IMR-90 (cell line): ENCODE data around the gene ZBTB44. TPM values are rescaled to one million over a fixed set of nuclear protein-coding genes. Genes with fewer than 3 reads are reported as not detected.

ENCODE experiments used
- ATAC-seq: fragments of 200-7000 bp; cut with Tn5 transposase; 2 replicates; pipeline ENCODE4 v1.9.1; 2020; ENCODE audit warnings: low read depth, mild to moderate bottlenecking, moderate library complexity
- BruUV-seq: library from RNA; stranded (reverse); fragments of 400-500 nt; replicated peaks from 2 replicates; lab custom pipeline; 2021; lab: Mats Ljungman, UMichigan
- CTCF ChIA-PET: fragments of 300-600 bp; formaldehyde crosslinking; extraction: SDS; loops from one replicate; lab custom pipeline; 2021; ENCODE audit warnings: antibody characterized with exemption; lab: Yijun Ruan, JAX
- POLR2A ChIA-PET: fragments of 300-600 bp; sonication (Branson Sonifier 250); formaldehyde crosslinking; loops from one replicate; lab custom pipeline; 2022; ENCODE audit warnings: antibody characterized with exemption; ENCODE audit not compliant: unreplicated experiment; lab: Charles Lee
- DNase-seq: peaks from one replicate; pipeline ENCODE4 v3.0.0; 2013
- H2AFZ ChIP-seq: replicated peaks from 2 replicates; pipeline ENCODE3; 2013; ENCODE audit warnings: low read length, mild to moderate bottlenecking; ENCODE audit not compliant: poor library complexity
- H2AK5ac ChIP-seq: 2 replicates; pipeline ENCODE4 v1.6.1; 2013; ENCODE audit warnings: low read depth, low read length, inconsistent platforms
- H2AK9ac ChIP-seq: replicated peaks from 2 replicates; pipeline ENCODE3; 2013; ENCODE audit warnings: mild to moderate bottlenecking, low read depth, low read length, moderate library complexity; ENCODE audit not compliant: poor library complexity
- H2BK120ac ChIP-seq: 2 replicates; pipeline ENCODE4 v1.6.1; 2013; ENCODE audit warnings: low read depth, low read length, inconsistent platforms
- H2BK15ac ChIP-seq: 3 replicates; pipeline ENCODE4 v1.6.1; 2013; ENCODE audit warnings: low read depth, low read length, inconsistent platforms
- H2BK20ac ChIP-seq: 2 replicates; pipeline ENCODE4 v1.6.1; 2013; ENCODE audit warnings: low read depth, mild to moderate bottlenecking, inconsistent platforms, low read length, moderate library complexity
- H2BK5ac ChIP-seq: 2 replicates; pipeline ENCODE4 v1.6.1; 2013; ENCODE audit warnings: mild to moderate bottlenecking, low read depth, low read length, inconsistent platforms; ENCODE audit not compliant: poor library complexity, severe bottlenecking
- H3K14ac ChIP-seq: replicated peaks from 2 replicates; pipeline ENCODE4 v1.6.1; 2013; ENCODE audit warnings: low read depth, low read length, inconsistent platforms
- H3K18ac ChIP-seq: 2 replicates; pipeline ENCODE4 v1.6.1; 2013; ENCODE audit warnings: low read depth, low read length, control low read depth
- H3K23ac ChIP-seq: 2 replicates; pipeline ENCODE4 v1.6.1; 2013; ENCODE audit warnings: low read depth, low read length, inconsistent platforms
- H3K27ac ChIP-seq: 2 replicates; pipeline ENCODE4 v1.5.1; 2013; ENCODE audit warnings: mild to moderate bottlenecking, control low read depth, low read length; ENCODE audit not compliant: insufficient read depth
- H3K27me3 ChIP-seq: 2 replicates; pipeline ENCODE4 v1.6.1; 2013; ENCODE audit warnings: low read length; ENCODE audit not compliant: control insufficient read depth, insufficient read depth
- H3K36me3 ChIP-seq: 2 replicates; pipeline ENCODE4 v1.6.1; 2013; ENCODE audit warnings: low read length, mixed read lengths; ENCODE audit not compliant: control insufficient read depth, insufficient read depth
- H3K4ac ChIP-seq: 2 replicates; pipeline ENCODE4 v1.6.1; 2013; ENCODE audit warnings: low read depth, low read length, inconsistent platforms
- H3K4me1 ChIP-seq: 2 replicates; pipeline ENCODE4 v1.6.1; 2013; ENCODE audit warnings: low read length, mixed read lengths; ENCODE audit not compliant: control insufficient read depth, insufficient read depth
- H3K4me2 ChIP-seq: 2 replicates; pipeline ENCODE4 v1.6.1; 2013; ENCODE audit warnings: low read depth, mild to moderate bottlenecking, control low read depth, low read length, moderate library complexity
- H3K4me3 ChIP-seq: 2 replicates; pipeline ENCODE4 v1.5.1; 2013; ENCODE audit warnings: low read depth, mild to moderate bottlenecking, control low read depth, low read length, moderate library complexity; ENCODE audit not compliant: insufficient read depth
- H3K56ac ChIP-seq: 2 replicates; pipeline ENCODE4 v1.6.1; 2013; ENCODE audit warnings: low read length, inconsistent platforms; ENCODE audit not compliant: insufficient read depth; ENCODE audit errors: extremely low read depth
- H3K79me1 ChIP-seq, 2 experiments: 2 replicates each; pipeline ENCODE4 v1.6.1; 2013; ENCODE audit warnings: low read length in 2 of 2, inconsistent platforms in 1 of 2, low read depth in 1 of 2
- H3K9ac ChIP-seq: 2 replicates; pipeline ENCODE4 v1.6.1; 2013; ENCODE audit warnings: low read depth, low read length, control low read depth
- H3K9me1 ChIP-seq: 2 replicates; pipeline ENCODE4 v1.6.1; 2013; ENCODE audit warnings: low read length, inconsistent platforms; ENCODE audit not compliant: insufficient read depth
- H3K9me3 ChIP-seq: 2 replicates; pipeline ENCODE4 v1.6.1; 2013; ENCODE audit warnings: low read length; ENCODE audit not compliant: control insufficient read depth, insufficient read depth
- H4K20me1 ChIP-seq: 2 replicates; pipeline ENCODE4 v1.6.1; 2013; ENCODE audit warnings: low read length, inconsistent platforms; ENCODE audit not compliant: insufficient read depth
- H4K5ac ChIP-seq: 2 replicates; pipeline ENCODE4 v1.6.1; 2013; ENCODE audit warnings: mild to moderate bottlenecking, low read depth, low read length, control low read depth
- H4K8ac ChIP-seq, 2 experiments: 2 replicates each; pipeline ENCODE4 v1.6.1; 2013; ENCODE audit warnings: low read depth in 2 of 2, low read length in 2 of 2, control low read depth in 1 of 2, inconsistent platforms in 1 of 2
- H4K91ac ChIP-seq: 2 replicates; pipeline ENCODE4 v1.6.1; 2013; ENCODE audit warnings: low read depth, low read length, inconsistent platforms; ENCODE audit not compliant: insufficient read depth
- BHLHE40 ChIP-seq: fragments of 150-350 bp; IDR thresholded peaks from 2 replicates; pipeline ENCODE4 v1.6.1; 2016; ENCODE audit warnings: mild to moderate bottlenecking, low read depth, low read length
- CEBPB ChIP-seq: IDR thresholded peaks from 2 replicates; pipeline ENCODE4 v1.6.1; 2012; ENCODE audit warnings: low read depth, low read length, improper control_type of control experiment
- CHD1 ChIP-seq: IDR thresholded peaks from 2 replicates; pipeline ENCODE4 v1.6.1; 2012; ENCODE audit warnings: low read depth, low read length, improper control_type of control experiment
- CTCF ChIP-seq: conservative IDR thresholded peaks from 2 replicates; pipeline ENCODE4 v1.5.1; 2012; ENCODE audit warnings: mild to moderate bottlenecking, low read depth, low read length, improper control_type of control experiment
- ELK1 ChIP-seq: fragments of 150-350 bp; IDR thresholded peaks from 2 replicates; pipeline ENCODE4 v1.6.1; 2016; ENCODE audit warnings: low read depth, mild to moderate bottlenecking, low read length, moderate library complexity, borderline replicate concordance
- FOS ChIP-seq: fragments of 150-350 bp; IDR thresholded peaks from 2 replicates; pipeline ENCODE4 v1.6.1; 2016; ENCODE audit warnings: low read depth, low read length
- MAFK ChIP-seq: IDR thresholded peaks from 2 replicates; pipeline ENCODE4 v1.6.1; 2012; ENCODE audit warnings: low read depth, low read length, improper control_type of control experiment
- MAZ ChIP-seq: IDR thresholded peaks from 2 replicates; pipeline ENCODE4 v1.6.1; 2012; ENCODE audit warnings: low read depth, mild to moderate bottlenecking, low read length, improper control_type of control experiment, moderate library complexity, borderline replicate concordance
- MXI1 ChIP-seq: IDR thresholded peaks from 2 replicates; pipeline ENCODE4 v1.6.1; 2012; ENCODE audit warnings: low read depth, mild to moderate bottlenecking, low read length, moderate library complexity, borderline replicate concordance
- NFE2L2 ChIP-seq: fragments of 150-350 bp; IDR thresholded peaks from 2 replicates; pipeline ENCODE4 v1.6.1; 2016; ENCODE audit warnings: low read depth, mild to moderate bottlenecking, low read length
- POLR2A ChIP-seq: IDR thresholded peaks from 2 replicates; pipeline ENCODE4 v1.6.1; 2012; ENCODE audit warnings: mild to moderate bottlenecking, low read depth, low read length
- RAD21 ChIP-seq: IDR thresholded peaks from 2 replicates; pipeline ENCODE4 v1.6.1; 2012; ENCODE audit warnings: low read length, improper control_type of control experiment
- RCOR1 ChIP-seq: IDR thresholded peaks from 2 replicates; pipeline ENCODE4 v1.6.1; 2012; ENCODE audit warnings: mild to moderate bottlenecking, low read length, improper control_type of control experiment; ENCODE audit not compliant: insufficient replicate concordance
- RFX5 ChIP-seq: IDR thresholded peaks from 2 replicates; pipeline ENCODE4 v1.8.0; 2012; ENCODE audit warnings: low read depth, mild to moderate bottlenecking, low read length, moderate library complexity
- SMC3 ChIP-seq: fragments of 150-350 bp; IDR thresholded peaks from 2 replicates; pipeline ENCODE4 v1.6.1; 2016; ENCODE audit warnings: low read depth, mild to moderate bottlenecking, antibody characterized with exemption, low read length, moderate library complexity
- USF2 ChIP-seq: fragments of 150-350 bp; IDR thresholded peaks from 2 replicates; pipeline ENCODE4 v1.6.1; 2017; ENCODE audit warnings: mild to moderate bottlenecking, antibody characterized with exemption, low read length, low read depth
- WGBS, 2 experiments: methylation state at CpG; one replicate each; pipeline versions ENCODE4 v1.1.5 to v1.1.7; 2013; ENCODE audit warnings: missing lambda C conversion rate in 2 of 2; ENCODE audit not compliant: insufficient read length in 1 of 2; ENCODE audit errors: extremely low coverage in 2 of 2; 5-methylcytosine and 5-hydroxymethylcytosine counted together
- dilution Hi-C: fragments of 300-500 bp; cut with HindIII; formaldehyde crosslinking; loops from one replicate; pipeline ENCODE4 v1.14.3; 2018; ENCODE audit warnings: low sequenced_read_pairs; ENCODE audit not compliant: unreplicated experiment
- in situ Hi-C: fragments of 300-500 bp; cut with MboI; formaldehyde crosslinking; loops from 3 replicates; pipeline ENCODE4 v1.14.3; 2019; ENCODE audit warnings: low sequenced_read_pairs, inconsistent platforms, mixed read lengths
- intact Hi-C: fragments of 100-400 bp; cut with micrococcal nuclease; formaldehyde crosslinking; loops from 2 replicates; pipeline ENCODE4 v1.10.0; 2022
- polyA plus RNA-seq, 3 experiments: library from polyadenylated mRNA; depleted of rRNA; stranded (reverse); fragments of >200 nt; gene quantifications; 2 replicates each; pipeline ENCODE4 v1.2.3, GENCODE V29; 2012; ENCODE audit warnings: low replicate concordance in 1 of 3
- total RNA-seq: library from RNA; depleted of rRNA; stranded (reverse); fragments of >200 nt; gene quantifications from 2 replicates; pipeline ENCODE4 v1.2.3, GENCODE V29; 2012

Gene ZBTB44
- total and polyA plus RNA-seq, 2 of the 4 experiments (the other 2 are of a cell fraction): 6.9 to 23.3 TPM

GRCh38 chr11:130261571-130261970 lies 53.1 kb downstream of the ZBTB44 start:
- H3K4me3 ChIP-seq: no peak overlapping the region
- no peaks in the 10 kb centered on the region for H3K4me1 ChIP-seq
- BruUV-seq: no TSS peak
- H3K18ac ChIP-seq: no peak overlapping the region
- H2BK15ac ChIP-seq: no peak overlapping the region
- H3K79me1 ChIP-seq: peaks cover 0 to 10% of the 10 kb centered on the region in 2 experiments; a peak in 1 of 4 replicates
- H3K56ac ChIP-seq: no peak overlapping the region
- no peak overlapping the region for H2AFZ ChIP-seq
- H2AK9ac ChIP-seq: no peak overlapping the region
- no peaks in the 10 kb centered on the region for H3K27me3 ChIP-seq
- H2BK5ac ChIP-seq: no peak overlapping the region
- intact Hi-C loops (no loop called here), in situ Hi-C loops (no loop called here), dilution Hi-C loops (no loop called here)
- H3K36me3 ChIP-seq: peaks cover 9% of the 10 kb centered on the region
- ChIA-PET CTCF (no interaction called here), POLR2A (no interaction called here)
- H3K9me3 ChIP-seq: no peaks in the 10 kb centered on the region
- DNase-seq (no peak), ATAC-seq (no peak)
- no peak overlapping the region for H4K8ac ChIP-seq
- WGBS, 2 experiments: 100% methylated on average over 1 of the region's 5 CpGs; no CpG with 5 or more reads in 1 of the 2 experiments
- H4K20me1 ChIP-seq: no peaks in the 10 kb centered on the region
- no peaks in the 10 kb centered on the region for H3K9me1 ChIP-seq
- H2BK120ac ChIP-seq: no peak overlapping the region
- no peak overlapping the region for H4K91ac ChIP-seq
- no peak overlapping the region for H3K4ac ChIP-seq
- H2BK20ac ChIP-seq: no peak overlapping the region
- H3K23ac ChIP-seq: no peak overlapping the region
- H3K14ac ChIP-seq: no peak overlapping the region
- H3K27ac ChIP-seq: no peak overlapping the region
- H3K9ac ChIP-seq: no peak overlapping the region
- H4K5ac ChIP-seq: no peak overlapping the region
- TF ChIP-seq CHD1 (no peak), MAFK (no peak), MXI1 (no peak), SMC3 (no peak), USF2 (no peak), FOS (no peak), RFX5 (no peak), CEBPB (no peak), NFE2L2 (no peak), ELK1 (no peak), RCOR1 (no peak), POLR2A (no peak), RAD21 (no peak), CTCF (no peak), BHLHE40 (no peak), MAZ (no peak)
- H2AK5ac ChIP-seq: no peak overlapping the region
- no peak overlapping the region for H3K4me2 ChIP-seq
